ENCODE measurements around the gene HMGCR.
A peak's percentile ranks its signal among the peaks of the same experiment; 100 is the strongest.
"Not testable (repeated sequence)": the region's sequence is repeated elsewhere in the genome, so short reads cannot be mapped to it uniquely, and the experiment has no call there.

HMGCR gene

DNA sequence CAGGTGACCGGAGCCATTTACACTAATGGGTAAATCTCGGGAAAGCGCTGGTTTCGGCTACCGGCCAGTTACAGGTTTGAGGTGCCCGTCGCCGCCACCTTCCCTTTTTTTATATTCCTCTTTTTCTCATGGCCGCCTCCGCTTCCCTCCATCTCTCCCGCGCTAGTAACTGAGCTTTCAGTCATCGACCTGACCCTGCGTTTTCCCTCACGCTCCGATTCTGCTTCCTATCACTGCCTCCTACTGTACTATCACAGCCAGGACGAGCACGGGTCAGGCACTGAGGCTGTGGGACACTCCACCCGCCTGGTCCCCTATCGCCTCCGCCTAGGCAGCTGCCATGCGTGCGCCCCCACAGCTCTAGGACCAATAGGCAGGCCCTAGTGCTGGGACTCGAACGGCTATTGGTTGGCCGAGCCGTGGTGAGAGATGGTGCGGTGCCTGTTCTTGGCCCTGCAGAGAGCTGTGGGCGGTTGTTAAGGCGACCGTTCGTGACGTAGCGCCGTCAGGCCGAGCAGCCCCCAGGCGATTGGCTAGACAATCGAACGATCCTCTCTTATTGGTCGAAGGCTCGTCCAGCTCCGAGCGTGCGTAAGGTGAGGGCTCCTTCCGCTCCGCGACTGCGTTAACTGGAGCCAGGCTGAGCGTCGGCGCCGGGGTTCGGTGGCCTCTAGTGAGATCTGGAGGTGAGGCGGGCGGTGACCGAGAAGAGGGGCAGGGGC is at the start of gene HMGCR:
HMGCR (plus strand) TSS at position 606 of the 722 bp plus-strand sequence. CDS start 5,386 bp downstream, outside the sequence.
- DNase-seq (ENCODE audit: low spot score): peak; percentile 99

DNA sequence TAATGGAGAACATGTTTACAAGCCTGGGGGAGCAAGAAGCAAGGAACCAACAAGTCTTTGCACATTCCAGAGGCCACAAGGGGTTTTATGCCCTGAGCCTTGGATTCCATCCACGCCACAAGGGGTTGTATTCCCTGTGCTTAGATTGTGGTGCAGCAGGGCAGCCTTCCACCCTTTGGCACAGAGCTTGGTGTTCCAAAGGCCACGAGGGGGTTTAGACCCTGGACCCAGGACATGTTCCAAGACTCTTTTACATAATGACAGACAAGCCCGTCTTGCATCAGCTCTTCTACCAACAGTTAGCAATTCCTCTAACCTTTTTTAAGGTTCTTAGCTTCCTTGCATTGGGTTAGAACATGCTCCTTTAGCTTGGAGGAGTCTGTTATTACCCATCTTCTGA is 45.2 kb upstream of the HMGCR start:
- not testable (repeated sequence) for DNase-seq (ENCODE audit: low spot score)

DNA sequence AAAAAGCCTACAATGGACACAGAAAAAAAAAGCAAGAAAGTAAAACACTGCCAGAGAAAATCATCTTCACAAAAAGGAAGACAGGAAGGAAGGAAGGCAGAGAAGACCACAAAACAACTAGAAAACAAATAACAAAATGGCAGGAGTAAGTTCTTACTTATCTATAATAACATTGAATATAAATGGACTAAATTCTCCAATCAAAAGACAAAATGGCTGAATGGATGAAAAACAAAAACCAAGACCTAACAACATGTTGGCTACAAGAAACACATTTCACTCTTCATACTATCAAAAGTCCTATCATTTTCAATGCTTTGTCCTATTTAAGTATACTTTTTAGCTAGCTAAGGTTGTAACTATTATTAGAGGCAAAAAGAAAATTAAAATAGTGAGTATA is 36.9 kb upstream of the HMGCR start:
- no peak for DNase-seq (ENCODE audit: low spot score)

DNA sequence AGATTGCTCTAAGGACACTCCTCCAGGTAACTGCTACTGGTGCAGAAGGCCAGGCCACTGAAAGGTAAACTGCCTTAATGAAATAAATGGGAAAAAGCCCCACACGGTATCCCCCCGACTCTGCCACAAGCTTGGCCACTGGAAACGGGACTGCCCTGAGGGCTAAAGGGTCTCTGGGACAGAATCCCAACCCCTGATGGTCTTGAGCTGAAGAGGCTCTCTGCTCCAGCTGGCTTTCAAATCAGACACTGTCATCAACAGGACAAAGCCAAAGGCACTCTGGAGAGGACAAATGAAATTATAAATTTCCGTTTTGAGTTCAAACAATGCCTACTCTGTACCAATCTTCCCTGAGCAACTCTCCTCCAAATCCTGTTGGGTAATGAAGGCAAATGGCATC is 33.6 kb upstream of the HMGCR start:
- no peak for DNase-seq (ENCODE audit: low spot score)

DNA sequence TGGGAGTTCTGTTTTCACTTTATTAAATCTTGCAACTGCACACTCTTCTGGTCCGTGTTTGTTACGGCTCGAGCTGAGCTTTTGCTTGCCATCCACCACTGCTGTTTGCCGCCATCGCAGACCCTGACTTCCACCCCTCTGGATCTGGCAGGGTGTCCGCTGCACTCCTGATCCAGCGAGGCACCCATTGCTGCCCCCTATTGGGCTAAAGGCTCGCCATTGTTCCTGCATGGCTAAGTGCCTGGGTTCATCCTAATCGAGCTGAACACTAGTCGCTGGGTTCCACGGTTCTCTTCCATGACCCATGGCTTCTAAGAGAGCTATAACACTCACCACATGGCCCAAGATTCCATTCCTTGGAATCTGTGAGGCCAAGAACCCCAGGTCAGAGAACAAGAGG is 32.5 kb upstream of the HMGCR start:
- not testable (repeated sequence) for DNase-seq (ENCODE audit: low spot score)

DNA sequence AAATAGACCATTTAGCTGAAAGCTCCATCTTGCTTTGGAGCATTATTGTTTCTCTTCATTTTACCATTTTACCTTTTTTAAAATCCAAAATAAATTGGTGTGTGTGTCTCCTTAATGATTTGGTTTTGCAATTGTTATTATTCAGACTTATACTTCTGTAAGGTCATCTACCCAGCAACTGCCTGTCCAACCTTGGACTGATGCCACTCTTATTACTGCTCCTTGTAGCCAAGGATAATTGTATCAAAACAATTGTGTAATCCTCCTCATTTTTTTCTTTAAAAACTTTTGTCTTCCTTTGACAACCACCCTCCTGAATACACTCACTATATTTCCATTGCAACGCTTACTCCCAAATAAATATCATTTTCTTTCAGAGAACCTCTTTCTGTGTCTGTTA is 30.3 kb upstream of the HMGCR start:
- no peak for DNase-seq (ENCODE audit: low spot score)

DNA sequence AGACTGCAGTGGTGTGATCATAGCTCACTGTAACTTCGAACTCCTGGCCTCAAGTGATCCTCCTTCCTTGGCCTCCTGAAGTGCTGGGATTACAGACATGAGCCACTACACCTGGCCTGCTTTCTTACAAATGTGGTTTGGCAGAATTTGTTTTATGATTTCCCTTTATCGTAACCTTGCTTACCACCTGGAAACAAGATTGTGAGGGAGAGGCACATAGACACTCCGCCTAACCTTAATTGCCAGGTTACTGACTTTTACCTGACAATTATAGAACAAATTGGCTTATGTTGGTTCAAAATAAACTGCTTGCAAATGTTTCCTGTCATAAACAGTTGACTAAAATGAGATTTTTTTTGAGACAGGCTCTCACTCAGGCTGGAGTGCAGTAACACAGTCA is 26.8 kb upstream of the HMGCR start:
- no peak for DNase-seq (ENCODE audit: low spot score)

DNA sequence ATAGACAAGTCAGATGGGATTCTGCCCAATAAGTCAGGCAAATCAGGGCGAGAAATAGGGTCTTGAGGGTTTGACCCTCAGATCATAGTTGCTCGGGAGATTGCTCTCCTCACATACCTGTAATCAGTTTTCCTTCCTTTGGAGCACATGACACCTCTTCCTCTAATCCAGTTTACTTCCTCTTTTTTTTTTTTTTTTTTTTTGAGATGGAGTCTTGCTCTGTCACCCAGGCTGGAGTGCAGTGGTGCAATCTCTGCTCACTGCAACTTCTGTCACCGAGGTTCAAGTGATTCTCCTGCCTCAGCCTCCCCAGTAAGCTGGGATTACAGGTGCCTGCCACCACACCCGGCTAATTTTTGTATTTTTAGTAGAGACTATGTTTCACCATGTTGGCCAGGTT is 17.9 kb upstream of the HMGCR start:
- DNase-seq (ENCODE audit: low spot score): not testable (repeated sequence)

DNA sequence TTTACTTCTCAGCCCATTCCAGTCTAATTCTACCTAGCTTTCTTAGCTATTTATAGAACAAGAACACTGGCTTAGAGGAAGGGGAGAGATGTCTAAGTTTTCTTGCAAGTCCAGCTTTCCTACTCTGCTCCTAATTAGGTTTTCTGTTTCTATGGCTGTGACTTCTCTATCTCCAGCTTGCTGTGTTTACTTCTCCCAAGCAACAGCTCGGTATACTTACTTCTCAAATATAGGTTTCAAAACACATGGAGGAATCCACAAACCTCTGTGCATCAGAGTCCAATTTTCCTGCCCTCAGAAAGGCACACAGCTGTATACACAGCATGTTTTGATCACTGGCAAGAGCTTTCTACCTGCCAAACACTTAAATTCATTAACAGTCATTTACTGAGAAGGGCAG is 17.4 kb upstream of the HMGCR start:
- no peak for DNase-seq (ENCODE audit: low spot score)

DNA sequence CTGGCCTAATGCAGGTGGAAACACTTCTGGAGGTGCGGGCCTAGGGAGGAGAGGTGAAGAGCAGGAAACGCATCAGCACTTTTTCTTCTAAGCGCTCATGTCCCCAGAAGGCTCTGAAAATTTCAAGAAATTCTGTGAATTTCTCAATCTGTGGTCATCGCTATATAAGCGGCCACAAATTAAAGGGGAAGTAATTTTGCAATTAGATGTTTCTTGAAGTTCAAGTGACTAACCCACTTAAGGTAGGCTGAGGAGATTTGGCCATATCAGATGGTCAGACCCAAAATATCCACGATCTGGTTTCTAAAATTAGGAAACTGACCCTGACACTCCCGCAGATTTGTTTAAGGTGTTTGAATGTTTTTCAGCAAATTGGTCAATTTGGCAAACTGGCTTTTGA is 16.6 kb upstream of the HMGCR start:
- no peak for DNase-seq (ENCODE audit: low spot score)

DNA sequence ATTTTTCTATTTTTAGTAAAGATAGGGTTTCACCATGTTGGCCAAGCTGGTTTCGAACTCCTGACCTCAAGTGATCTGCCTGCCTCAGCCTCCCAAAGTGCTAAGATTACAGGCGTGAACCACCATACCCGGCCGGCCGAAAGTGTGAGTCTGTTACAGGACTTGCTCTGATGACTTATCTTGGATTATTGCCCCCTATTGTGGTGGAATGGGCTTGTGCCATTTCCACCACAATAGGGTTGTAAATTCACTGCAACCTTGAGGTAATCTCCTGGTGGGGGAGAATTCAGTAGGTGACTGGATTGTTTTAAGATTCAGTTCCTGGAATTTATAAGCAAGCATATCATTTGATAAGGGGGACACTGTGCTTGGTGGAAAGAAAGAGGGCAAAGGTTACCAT is 15.0 kb upstream of the HMGCR start:
- no peak for DNase-seq (ENCODE audit: low spot score)

DNA sequence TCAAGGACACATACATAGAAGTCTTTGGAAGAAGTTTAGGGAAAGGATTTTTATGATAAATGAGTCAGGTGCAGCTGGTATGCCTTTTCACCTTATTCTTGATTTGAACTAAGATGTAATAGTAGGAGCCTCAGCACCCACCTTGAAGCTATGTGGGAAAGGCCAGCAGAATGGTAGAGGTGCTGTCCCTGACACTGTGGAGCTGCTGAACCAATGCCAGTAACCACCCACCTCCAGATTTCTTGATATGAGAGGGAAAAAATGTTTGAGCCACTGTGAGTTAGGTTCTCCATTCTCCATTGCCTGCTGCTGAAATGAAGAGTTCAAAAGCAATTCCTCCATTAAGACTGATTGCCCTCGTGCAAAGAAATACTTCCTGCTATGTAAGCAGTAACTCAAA is 12.2 kb upstream of the HMGCR start:
- no peak for DNase-seq (ENCODE audit: low spot score)

DNA sequence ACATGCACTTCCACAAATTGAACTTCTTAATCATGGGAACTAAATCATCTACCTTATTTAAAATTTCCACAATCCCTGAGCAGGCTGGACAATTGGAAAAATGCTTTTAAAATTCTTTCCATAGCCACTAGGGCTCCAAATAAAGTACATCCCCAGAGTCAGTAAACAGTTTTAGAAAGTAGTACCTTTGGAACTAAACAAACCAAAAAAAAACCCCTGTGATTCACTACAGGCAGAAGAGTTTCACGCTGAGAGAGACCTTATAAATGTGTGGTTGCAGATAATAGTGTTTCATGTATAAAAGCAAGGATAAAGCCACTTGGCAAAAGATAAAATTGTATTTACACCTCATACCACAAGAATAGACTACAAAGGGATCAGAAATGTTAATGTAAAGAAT is 11.8 kb upstream of the HMGCR start:
- DNase-seq (ENCODE audit: low spot score): no peak

DNA sequence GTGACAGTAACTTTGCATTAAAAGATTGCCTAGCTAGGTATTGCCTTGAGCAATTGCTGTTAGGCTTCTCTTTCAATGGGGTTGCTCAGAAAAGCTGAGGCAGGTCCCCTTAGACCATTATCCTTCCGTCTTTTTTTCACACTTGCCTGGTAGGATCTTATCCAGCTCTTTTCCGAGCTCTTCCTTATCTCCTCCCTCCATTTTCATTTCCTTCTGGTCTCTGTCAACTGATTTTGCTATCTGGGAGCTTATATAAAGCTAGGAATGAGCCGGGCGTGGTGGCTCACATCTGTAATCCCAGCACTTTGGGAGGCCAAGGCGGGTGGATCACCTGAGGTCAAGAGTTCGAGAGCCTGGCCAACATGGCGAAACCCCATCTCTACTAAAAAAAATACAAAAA is 6.6 kb upstream of the HMGCR start:
- DNase-seq (ENCODE audit: low spot score): no peak

DNA sequence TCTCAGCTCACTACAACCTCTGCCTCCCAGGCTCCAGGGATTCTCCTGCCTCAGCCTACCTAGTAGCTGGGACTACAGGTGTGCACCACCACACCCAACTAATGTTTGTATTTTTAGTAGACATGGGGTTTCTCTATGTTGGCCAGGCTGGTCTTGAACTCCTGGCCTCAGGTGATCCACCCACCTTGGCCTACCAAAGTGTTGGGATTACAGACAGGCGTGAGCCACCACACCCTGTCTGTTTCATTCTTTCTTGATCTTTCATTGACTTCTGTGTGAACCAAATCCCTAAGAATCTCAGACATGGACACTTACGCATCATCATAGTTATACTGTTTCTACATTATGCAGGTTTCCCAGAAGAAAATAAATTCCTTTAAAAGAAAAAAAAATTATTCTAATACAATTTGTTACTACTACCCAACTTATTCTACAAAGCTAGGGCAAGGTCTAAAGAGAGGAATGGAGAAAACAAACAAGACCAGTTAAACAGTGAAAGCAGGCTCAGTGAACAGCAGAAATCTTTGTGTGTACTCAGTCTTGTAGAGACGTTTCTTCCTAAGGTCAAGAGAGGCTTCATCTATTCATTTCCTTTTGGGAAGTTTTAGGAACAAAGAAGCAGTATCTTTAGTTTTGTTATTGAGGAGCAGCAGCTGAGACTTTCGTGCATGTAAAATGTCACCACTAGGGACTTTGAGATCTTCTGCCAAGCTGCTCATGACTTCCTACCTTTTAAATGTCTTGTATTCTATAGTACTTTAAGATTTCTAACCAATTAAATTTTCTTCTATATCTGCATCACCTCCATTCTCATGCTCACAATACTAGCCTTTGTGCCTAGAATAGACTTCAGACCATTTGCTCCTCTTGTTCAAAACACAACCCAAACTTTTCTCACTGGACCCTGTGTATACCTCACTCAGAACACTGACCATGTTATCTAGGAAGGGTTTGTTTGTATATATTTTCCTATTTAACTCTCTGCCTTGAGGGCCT is 5.6 kb upstream of the HMGCR start:
- no peak for DNase-seq (ENCODE audit: low spot score)

DNA sequence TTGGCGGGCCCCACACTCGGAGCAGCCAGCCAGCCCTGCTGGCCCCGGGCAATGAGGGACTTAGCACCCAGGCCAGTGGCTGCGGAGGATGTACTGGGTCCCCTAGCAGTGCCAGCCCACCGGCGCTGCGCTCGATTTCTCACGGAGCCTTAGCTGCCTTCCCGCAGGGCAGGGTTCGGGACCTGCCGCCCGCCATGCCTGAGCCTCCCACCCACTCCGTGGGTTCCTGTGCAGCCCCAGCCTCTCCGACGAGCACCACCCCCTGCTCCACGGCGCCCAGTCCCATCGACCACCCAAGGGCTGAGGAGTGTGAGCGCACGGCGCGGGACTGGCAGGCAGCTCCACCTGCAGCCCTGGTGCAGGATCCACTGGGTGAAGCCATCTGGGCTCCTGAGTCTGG is 3.3 kb upstream of the HMGCR start:
- not testable (repeated sequence) for DNase-seq (ENCODE audit: low spot score)

DNA sequence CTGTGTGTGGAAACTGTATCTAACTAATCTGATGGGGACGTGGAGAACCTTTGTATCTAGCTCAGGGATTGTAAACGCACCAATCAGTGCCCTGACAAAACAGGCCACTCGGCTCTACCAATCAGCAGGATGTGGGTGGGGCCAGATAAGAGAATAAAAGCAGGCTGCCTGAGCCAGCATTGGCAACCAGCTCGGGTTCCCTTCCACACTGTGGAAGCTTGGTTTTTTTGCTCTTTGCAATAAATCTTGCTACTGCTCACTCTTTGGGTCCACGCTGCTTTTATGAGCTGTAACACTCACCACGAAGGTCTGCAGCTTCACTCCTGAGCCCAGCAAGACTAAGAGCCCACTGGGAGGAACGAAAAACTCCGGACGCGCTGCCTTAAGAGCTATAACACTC is 2.6 kb upstream of the HMGCR start:
- not testable (repeated sequence) for DNase-seq (ENCODE audit: low spot score)

DNA sequence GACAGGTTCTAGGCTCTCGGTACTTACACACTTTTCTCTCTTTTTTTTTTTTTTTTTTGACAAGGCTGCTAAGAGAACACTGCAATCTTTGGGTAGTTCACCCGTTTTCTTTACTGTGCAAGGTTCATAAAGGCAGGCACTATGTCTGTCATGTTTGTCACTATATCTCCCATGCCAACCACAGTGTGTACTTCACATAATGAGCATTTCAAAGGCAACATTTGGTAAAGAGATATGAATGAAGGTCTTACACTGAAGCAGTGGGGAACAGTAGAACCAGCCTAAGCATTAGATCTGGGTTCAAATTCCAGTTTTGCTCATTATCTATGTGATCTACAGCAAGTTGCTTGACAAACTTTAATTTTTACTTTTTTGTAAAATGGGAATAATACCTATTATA is 1.5 kb upstream of the HMGCR start:
- DNase-seq (ENCODE audit: low spot score): no peak

DNA sequence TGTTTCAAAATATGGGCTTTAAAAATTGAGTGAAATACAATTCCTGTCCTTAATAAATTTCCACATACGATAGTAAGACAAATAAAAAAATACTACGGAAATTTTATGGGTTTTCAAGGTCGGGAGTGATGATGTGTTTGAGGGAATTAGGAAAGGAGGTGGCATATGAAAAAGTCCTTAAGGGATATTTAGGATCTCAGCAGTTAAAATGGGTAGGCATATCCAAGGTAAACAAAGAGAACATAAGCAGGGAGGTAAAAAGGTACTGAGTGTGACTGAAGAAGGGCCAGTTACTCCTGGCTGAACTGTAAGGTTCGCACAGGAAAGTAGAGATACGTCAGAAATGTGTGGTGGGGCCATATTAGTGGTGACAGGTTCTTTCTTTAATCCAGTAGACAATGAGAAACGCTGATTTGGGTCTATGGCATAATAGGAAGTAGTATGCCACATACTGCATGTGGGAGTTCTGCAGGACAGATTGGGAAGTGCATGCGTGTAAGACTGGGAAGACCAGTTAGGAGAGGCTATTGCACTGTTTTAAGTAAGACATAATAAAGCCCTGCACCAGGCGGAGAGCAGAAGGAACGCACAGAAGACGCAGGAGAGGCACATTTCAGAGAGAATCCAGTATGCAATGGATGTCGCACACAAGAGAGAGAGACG is 937 bp upstream of the HMGCR start:
- DNase-seq (ENCODE audit: low spot score): peak; percentile 3

DNA sequence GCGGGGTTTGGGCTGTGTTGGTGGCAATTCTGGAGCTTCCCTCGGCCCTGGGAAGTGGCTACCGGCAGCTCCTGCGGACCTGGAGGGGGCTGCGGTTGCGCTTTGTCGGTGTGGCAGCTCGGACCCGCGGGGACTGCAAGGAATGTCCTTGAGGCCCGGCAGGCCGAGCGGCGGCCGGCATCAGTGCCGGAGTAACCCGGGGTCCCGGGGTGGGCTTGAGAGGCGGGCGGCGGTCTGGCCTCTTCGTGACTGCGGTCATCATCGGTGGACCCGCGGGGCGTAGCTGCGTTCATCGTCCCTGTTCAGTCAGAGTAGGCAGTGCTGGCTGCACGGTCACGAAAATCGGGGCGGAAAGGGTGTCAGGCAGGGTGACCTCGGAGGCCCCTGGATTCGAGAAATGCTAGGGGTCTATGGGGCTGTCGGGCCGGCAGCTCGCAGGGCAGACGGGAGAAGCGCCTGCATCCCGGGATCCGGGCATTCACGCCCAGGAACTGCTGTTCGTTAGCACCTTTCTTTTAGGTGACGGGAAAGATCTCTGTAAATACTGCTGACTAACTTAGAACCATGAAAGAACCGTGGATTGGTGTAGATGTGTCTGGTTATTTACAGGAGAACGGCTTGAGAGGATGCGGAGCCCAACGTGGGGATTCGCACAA is 474 bp downstream of the HMGCR start:
- DNase-seq (ENCODE audit: low spot score): no peak

DNA sequence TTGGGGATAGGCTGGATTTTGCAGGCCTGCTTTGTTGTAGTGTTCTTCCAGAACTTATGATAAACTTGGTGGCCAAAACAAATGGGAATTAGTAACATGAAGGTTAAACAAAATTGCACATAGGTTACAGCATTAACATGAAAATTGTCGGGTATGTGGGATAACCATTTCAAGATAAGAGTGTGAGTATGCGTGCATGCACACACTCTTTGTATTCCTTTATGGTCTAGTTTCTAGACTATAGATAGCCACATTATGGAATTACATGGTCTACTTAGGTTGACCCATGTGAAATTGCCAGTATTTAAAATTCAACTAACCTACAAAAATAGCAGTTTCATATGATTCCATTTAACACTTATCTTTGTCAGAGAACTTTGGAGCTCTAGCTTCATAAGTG is 1.4 kb downstream of the HMGCR start:
- DNase-seq (ENCODE audit: low spot score): no peak

All from globus pallidus (tissue), 1 donor.